Memory B cell (primary cell): Measurements from ENCODE around the gene PARP15.
"Not testable (repeated sequence)": the region's sequence is repeated elsewhere in the genome, so short reads cannot be mapped to it uniquely, and the experiment has no call there.

ENCODE experiments used
- ATAC-seq: fragments of 150-1000 bp; cut with Tn5 transposase; 2 replicates; pipeline ENCODE4 v1.10.0; 2021; ENCODE audit warnings: low read depth, mild to moderate bottlenecking, moderate library complexity
- DNase-seq, 2 donors: peaks; one replicate each; pipeline ENCODE4 v3.0.0; 2022; ENCODE audit warnings: low spot score in 2 of 2
- H3K27ac Mint-ChIP-seq: one replicate; pipeline ENCODE4 v1.8.0; 2022; ENCODE audit warnings: mild to moderate bottlenecking, moderate library complexity, mixed read lengths
- H3K27me3 Mint-ChIP-seq: one replicate; pipeline ENCODE4 v1.8.0; 2022; ENCODE audit warnings: mixed read lengths
- H3K36me3 Mint-ChIP-seq: one replicate; pipeline ENCODE4 v1.8.0; 2022; ENCODE audit warnings: mild to moderate bottlenecking, mixed read lengths
- H3K4me1 Mint-ChIP-seq: one replicate; pipeline ENCODE4 v1.8.0; 2022; ENCODE audit warnings: mixed read lengths
- H3K4me3 Mint-ChIP-seq: one replicate; pipeline ENCODE4 v1.8.0; 2022; ENCODE audit warnings: mild to moderate bottlenecking, moderate library complexity, mixed read lengths
- H3K9me3 Mint-ChIP-seq: one replicate; pipeline ENCODE4 v1.8.0; 2022; ENCODE audit warnings: mixed read lengths

The PARP15 gene

GRCh38 chr3:122677216-122677615 lies 99.8 kb downstream of the PARP15 start:
- H3K27ac Mint-ChIP-seq, result no peak overlapping the region
- H3K4me1 Mint-ChIP-seq, result peaks cover 33% of the 10 kb centered on the region
- DNase-seq, result no peak
- no peak for ATAC-seq
- no peaks in the 10 kb centered on the region for H3K27me3 Mint-ChIP-seq
- peaks cover 5% of the 10 kb centered on the region for H3K9me3 Mint-ChIP-seq
- H3K36me3 Mint-ChIP-seq, result peaks cover 3% of the 10 kb centered on the region
- no peak overlapping the region for H3K4me3 Mint-ChIP-seq

DNA sequence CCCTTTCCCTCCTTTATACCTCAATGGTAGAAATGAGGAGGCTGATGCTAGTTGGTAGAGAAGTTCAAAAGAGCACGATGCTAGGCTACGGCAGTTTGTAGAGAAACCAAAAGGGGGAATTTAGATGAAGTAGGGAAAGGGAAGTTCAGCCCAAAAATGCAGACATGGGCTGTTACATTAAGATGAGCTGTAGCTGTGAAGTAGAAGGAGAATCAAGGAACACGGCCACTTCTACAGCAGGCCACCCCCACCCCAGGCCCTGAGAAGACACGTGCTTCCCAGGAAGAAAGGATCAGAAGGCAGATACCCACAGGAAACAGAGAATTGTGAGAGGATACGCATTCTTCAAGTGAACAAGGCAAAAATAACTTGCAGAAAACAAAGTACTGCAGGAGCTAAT lies 101.1 kb downstream of the PARP15 start:
- peak overlapping the region; percentile 93 for H3K27ac Mint-ChIP-seq
- H3K9me3 Mint-ChIP-seq, result peaks cover 2% of the 10 kb centered on the region
- peaks cover 1% of the 10 kb centered on the region for H3K36me3 Mint-ChIP-seq
- H3K4me3 Mint-ChIP-seq, result peak overlapping the region; percentile 51
- H3K27me3 Mint-ChIP-seq, result no peaks in the 10 kb centered on the region
- ATAC-seq (no peak), DNase-seq (no peak)
- H3K4me1 Mint-ChIP-seq, result peaks cover 42% of the 10 kb centered on the region

GRCh38 chr3:122679085-122679881 lies 101.8 kb downstream of the PARP15 start:
- Mint-ChIP-seq H3K4me1 (peaks cover 45% of the 10 kb centered on the region), H3K4me3 (peak overlapping the region; percentile 90), H3K9me3 (peaks cover under 1% of the 10 kb centered on the region), H3K27ac (peak overlapping the region; percentile 93), H3K27me3 (no peaks in the 10 kb centered on the region), H3K36me3 (peaks cover under 1% of the 10 kb centered on the region)
- ATAC-seq, result peak; percentile 37
- peak; percentile 73 to 74 for DNase-seq

DNA sequence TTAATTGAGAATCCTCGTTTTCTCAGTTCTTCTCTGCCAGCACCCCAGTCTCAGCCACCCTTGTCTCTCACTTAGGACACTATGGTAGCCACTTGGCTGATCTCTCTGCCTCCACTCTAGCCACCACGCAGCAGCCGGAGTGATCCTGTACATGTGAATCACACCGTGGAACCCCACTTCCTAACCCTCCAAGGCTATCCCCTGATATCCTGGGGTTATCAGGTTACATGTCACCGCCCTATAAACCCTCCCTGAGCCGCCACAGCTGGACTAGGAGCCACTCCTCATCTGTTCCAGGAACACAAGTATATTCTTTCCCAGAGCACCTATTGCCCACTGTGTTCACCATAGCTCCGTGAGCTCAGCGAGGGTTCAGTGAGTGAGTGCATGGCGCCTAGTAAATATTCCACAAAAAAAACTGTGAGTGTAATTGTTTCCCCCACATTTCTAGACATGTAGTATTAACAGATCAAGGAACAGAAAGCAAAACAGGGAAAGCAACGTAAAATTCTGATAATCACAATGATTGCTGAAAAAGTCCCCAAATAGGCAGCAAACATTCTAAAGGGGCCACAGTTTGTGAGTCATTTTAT lies 102.5 kb downstream of the PARP15 start:
- no peaks in the 10 kb centered on the region for H3K27me3 Mint-ChIP-seq
- peaks cover 5% of the 10 kb centered on the region for H3K36me3 Mint-ChIP-seq
- peak overlapping the region; percentile 90 for H3K4me3 Mint-ChIP-seq
- peaks cover 44% of the 10 kb centered on the region for H3K4me1 Mint-ChIP-seq
- ATAC-seq, result peak; percentile 1
- H3K9me3 Mint-ChIP-seq, result no peaks in the 10 kb centered on the region
- peak overlapping the region; percentile 93 for H3K27ac Mint-ChIP-seq
- no peak for DNase-seq

GRCh38 chr3:122680475-122681283 lies 103.2 kb downstream of the PARP15 start, which contains the start of gene PARP14:
Gene PARP14 (plus strand): TSS chr3:122680839. CDS start chr3:122680884, 45 bp downstream.
- Mint-ChIP-seq H3K9me3 (no peaks in the 10 kb centered on the region), H3K4me3 (peak within 1 kb of the TSS; percentile 90), H3K27ac (peak within 1 kb of the TSS; percentile 93), H3K27me3 (no peaks in the 10 kb centered on the region), H3K36me3 (peaks cover 8% of the 10 kb centered on the region), H3K4me1 (peaks cover 47% of the 10 kb centered on the region)
- DNase-seq, result peak; percentile 68
- ATAC-seq, result peak; percentile 59

DNA sequence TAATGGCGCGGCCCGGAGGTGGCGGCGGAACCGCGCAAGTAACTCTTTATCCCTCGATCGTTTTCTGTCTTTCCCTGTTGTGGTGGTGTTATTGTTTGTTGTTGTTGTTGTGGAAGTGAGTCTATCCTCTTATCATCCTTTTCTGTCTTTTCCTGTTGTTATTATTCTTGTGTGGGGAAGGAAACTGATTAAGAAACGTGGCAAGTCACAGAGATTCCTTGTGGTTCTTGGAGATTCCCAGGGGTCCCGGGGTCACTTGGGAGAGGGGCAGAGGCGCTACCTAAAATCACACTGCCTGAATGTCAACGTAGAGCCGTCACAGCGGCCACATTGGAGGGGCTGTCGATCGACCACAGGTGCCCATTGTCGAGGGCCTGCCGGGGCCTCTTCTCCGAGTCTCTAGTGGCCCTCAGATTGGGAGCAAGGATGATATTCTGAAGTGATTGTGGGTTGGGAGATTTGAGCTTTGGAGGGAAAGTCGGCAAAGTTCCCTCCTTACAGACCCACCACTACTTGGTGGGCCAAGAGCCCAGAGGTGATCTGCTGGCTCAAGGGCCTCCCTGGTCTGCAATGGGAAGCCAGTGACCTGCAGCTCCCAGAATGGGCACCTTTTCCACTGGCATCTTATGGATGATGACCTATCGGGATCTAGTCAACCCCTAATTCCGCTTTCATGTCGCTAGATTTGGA lies 104.0 kb downstream of the PARP15 start:
- peak overlapping the region; percentile 93 for H3K27ac Mint-ChIP-seq
- no peak for DNase-seq
- ATAC-seq, result no peak
- H3K27me3 Mint-ChIP-seq, result no peaks in the 10 kb centered on the region
- H3K36me3 Mint-ChIP-seq, result peaks cover 9% of the 10 kb centered on the region
- H3K4me3 Mint-ChIP-seq, result peak overlapping the region; percentile 90
- no peaks in the 10 kb centered on the region for H3K9me3 Mint-ChIP-seq
- peaks cover 47% of the 10 kb centered on the region for H3K4me1 Mint-ChIP-seq

- no peaks in the 10 kb centered on the region for H3K27me3 Mint-ChIP-seq
- peak overlapping the region; percentile 93 for H3K27ac Mint-ChIP-seq
- no peak for DNase-seq
- no peak for ATAC-seq
- peak overlapping the region; percentile 90 for H3K4me3 Mint-ChIP-seq
- H3K36me3 Mint-ChIP-seq, result peaks cover 15% of the 10 kb centered on the region
- H3K9me3 Mint-ChIP-seq, result no peaks in the 10 kb centered on the region
- peaks cover 51% of the 10 kb centered on the region for H3K4me1 Mint-ChIP-seq
Observed at GRCh38 chr3:122681974-122682409, 104.5 kb downstream of the PARP15 start.

- Mint-ChIP-seq H3K4me3 (peak overlapping the region; percentile 90), H3K36me3 (peaks cover 23% of the 10 kb centered on the region), H3K4me1 (peaks cover 57% of the 10 kb centered on the region), H3K27ac (peak overlapping the region; percentile 93)
- DNase-seq, result peak; percentile 41 to 47
- H3K27me3 Mint-ChIP-seq, H3K9me3 Mint-ChIP-seq: not testable (repeated sequence)
- peak; percentile 48 for ATAC-seq
Observed at GRCh38 chr3:122682778-122683411, 105.4 kb downstream of the PARP15 start.

- Mint-ChIP-seq H3K4me1 (peaks cover 48% of the 10 kb centered on the region), H3K9me3 (no peaks in the 10 kb centered on the region), H3K27ac (no peak overlapping the region), H3K4me3 (no peak overlapping the region), H3K36me3 (peaks cover 38% of the 10 kb centered on the region), H3K27me3 (no peaks in the 10 kb centered on the region)
- ATAC-seq, result no peak
- DNase-seq, result no peak
Observed at GRCh38 chr3:122687298-122687697, 109.8 kb downstream of the PARP15 start.
